Lung (tissue), 12 donors: Measurements from ENCODE around the gene RANBP1. TPM values are rescaled to one million over a fixed set of nuclear protein-coding genes. Genes with fewer than 3 reads are reported as not detected.

Experiments used
- ATAC-seq: fragments of 200-7000 bp; cut with Tn5 transposase; one replicate; pipeline ENCODE4 v1.9.1; 2020; ENCODE audit warnings: moderate number of reproducible peaks; ENCODE audit not compliant: insufficient read depth, low FRiP score
- DNase-seq, 3 donors: peaks; one replicate each; pipeline ENCODE4 v3.0.0-alpha.2; 2013 to 2017
- H3K27ac ChIP-seq, 2 donors: one replicate each; pipeline ENCODE4 v1.5.1; 2013; ENCODE audit warnings: mild to moderate bottlenecking in 2 of 2, moderate library complexity in 2 of 2, control low read depth in 1 of 2, inconsistent platforms in 1 of 2, low read depth in 1 of 2, low read length in 1 of 2
- H3K27me3 ChIP-seq, 3 donors: one replicate each; pipeline ENCODE4 v1.5.1; 2013; ENCODE audit warnings: low read length in 2 of 3; ENCODE audit not compliant: control insufficient read depth in 3 of 3, insufficient read depth in 3 of 3
- H3K36me3 ChIP-seq, 4 donors: one replicate each; pipeline ENCODE4 v1.5.1; 2013; ENCODE audit warnings: low read length in 4 of 4, mild to moderate bottlenecking in 1 of 4, moderate library complexity in 1 of 4; ENCODE audit not compliant: control insufficient read depth in 4 of 4, insufficient read depth in 4 of 4
- H3K4me1 ChIP-seq, 5 donors: one replicate each; pipeline ENCODE4 v1.5.1; 2013; ENCODE audit warnings: low read length in 5 of 5, mild to moderate bottlenecking in 2 of 5, moderate library complexity in 1 of 5; ENCODE audit not compliant: control insufficient read depth in 5 of 5, insufficient read depth in 5 of 5
- H3K4me3 ChIP-seq: one replicate; pipeline ENCODE4 v1.5.1; 2013; ENCODE audit warnings: mild to moderate bottlenecking, control low read depth, moderate library complexity
- H3K9ac ChIP-seq, 2 donors: one replicate each; pipeline ENCODE4 v1.5.1; 2013; ENCODE audit warnings: low read length in 2 of 2, control low read depth in 1 of 2; ENCODE audit not compliant: insufficient read depth in 1 of 2
- H3K9me3 ChIP-seq, 4 donors: one replicate each; pipeline ENCODE4 v1.5.1; 2013; ENCODE audit warnings: low read length in 3 of 4, mild to moderate bottlenecking in 1 of 4, moderate library complexity in 1 of 4; ENCODE audit not compliant: control insufficient read depth in 4 of 4, insufficient read depth in 3 of 4
- CTCF ChIP-seq: IDR thresholded peaks from 2 replicates; pipeline ENCODE4 v1.5.1; 2012; ENCODE audit warnings: mild to moderate bottlenecking; ENCODE audit errors: control extremely low read depth, extremely low read depth
- WGBS, 2 donors: extraction: QIAGEN DNeasy Blood & Tissue Kit; methylation state at CpG; one replicate each; pipeline ENCODE4 v1.1.7; 2013; 5-methylcytosine and 5-hydroxymethylcytosine counted together
- polyA plus RNA-seq, 2 donors: library from polyadenylated mRNA; stranded (reverse); fragments of 200-250 nt; gene quantifications; one replicate each; pipeline ENCODE4 v1.2.1, GENCODE V29; 2013
- total RNA-seq, 2 donors: library from RNA; depleted of rRNA in 1 of 2; stranded (reverse); fragments of >200 nt in 1 of 2; gene quantifications; one replicate each; pipeline ENCODE4 v1.2.1, GENCODE V29; 2014 to 2021
- donor health status: control.
- donor health status: control.
- donor health status: Bipolar disorder and iron deficiency.
- donor health status: healthy.
- donor health status: DM: yes; HTN: yes; CAD: no.

RANBP1 gene
- total and polyA plus RNA-seq, 4 donors, result 72.9 to 119 (median 83.2) TPM

DNA sequence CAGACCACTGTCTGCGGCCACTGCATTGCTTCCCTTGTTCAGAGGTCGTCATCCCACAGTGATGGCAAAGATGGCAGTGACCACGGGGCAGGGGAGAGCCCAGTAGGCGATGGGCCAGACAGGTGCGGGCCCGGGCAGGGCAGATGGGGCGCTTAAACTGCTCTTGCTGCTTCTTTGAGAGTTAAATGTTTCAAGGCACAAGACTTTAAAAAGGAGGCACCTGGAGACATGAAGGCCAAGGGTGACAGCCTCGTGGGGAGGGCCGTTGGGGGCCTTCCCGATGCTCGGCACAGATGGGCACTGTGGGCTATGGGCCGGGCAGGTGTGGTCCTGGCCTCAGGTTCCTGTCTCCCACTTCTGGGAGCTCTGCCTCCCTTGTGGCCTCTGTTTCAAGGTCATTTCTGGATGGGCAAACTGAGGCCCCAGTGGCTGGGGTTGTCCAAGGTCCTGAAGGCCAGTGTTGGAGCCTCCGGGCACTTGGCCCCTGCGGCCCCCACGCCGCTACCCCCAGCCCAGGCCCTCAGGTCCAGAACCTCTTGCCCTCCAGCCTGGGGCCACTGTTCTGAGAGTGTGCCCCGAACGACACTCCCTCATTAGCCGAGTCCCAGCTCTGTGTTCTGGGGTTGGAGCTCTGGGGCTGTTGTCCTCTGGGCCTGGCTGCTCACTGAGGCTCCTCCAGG lies 51.9 kb downstream of the RANBP1 start:
- no peak for ATAC-seq
- Histone ChIP-seq H3K4me1 (no peaks in the 10 kb centered on the region), H3K9ac (no peak overlapping the region), H3K27me3 (no peaks in the 10 kb centered on the region), H3K9me3 (peaks cover 0 to 2% (median 0%) of the 10 kb centered on the region in 4 donors), H3K4me3 (no peak overlapping the region), H3K36me3 (no peaks in the 10 kb centered on the region), H3K27ac (no peak overlapping the region)
- DNase-seq, result no peak
- TF ChIP-seq CTCF, result no peak
- 82 to 86% methylated on average over 19 of the region's 19 CpGs for WGBS, 2 donors

DNA sequence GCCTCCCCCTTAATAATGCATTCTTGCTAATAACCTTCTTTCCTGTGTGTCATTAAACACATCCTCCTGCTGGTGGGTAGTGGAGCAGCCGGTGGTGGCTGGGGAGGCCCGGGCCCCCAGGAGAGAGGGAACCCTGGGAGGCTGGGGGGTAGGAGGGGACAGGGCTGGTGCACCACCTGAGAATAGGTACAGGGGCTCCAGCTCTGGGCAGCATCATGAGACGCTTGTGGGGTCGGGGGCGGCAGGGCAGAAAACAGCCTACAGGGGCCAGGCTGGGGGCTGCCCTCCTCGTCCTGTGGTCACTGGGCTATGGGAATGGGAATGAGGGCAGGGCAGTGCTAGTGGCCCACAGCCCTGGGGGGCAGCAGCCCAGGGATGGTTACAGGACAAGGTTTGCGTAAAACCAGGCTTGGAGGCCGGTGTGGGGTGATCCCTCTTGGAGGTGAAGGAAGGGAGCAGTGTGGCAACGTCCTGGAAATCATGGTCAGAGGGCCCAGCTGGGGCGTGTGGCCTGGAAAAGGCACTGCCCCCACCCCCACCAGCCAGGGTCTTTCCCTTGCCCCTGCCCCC lies 53.4 kb downstream of the RANBP1 start:
- ATAC-seq, result no peak
- H3K4me3 ChIP-seq, result no peak overlapping the region
- TF ChIP-seq CTCF, result no peak
- H3K9ac ChIP-seq, result no peak overlapping the region
- WGBS, 2 donors, result 70 to 84% methylated on average over 9 to 10 of the region's 10 CpGs
- no peaks in the 10 kb centered on the region for H3K36me3 ChIP-seq
- no peaks in the 10 kb centered on the region for H3K4me1 ChIP-seq
- DNase-seq, result no peak
- no peak overlapping the region for H3K27ac ChIP-seq
- H3K9me3 ChIP-seq, result peaks cover 0 to 2% (median 0%) of the 10 kb centered on the region in 4 donors
- no peaks in the 10 kb centered on the region for H3K27me3 ChIP-seq

- no peak overlapping the region for H3K9ac ChIP-seq
- DNase-seq, result no peak
- no peaks in the 10 kb centered on the region for H3K36me3 ChIP-seq
- H3K9me3 ChIP-seq, result peaks cover 0 to 2% (median 0%) of the 10 kb centered on the region in 4 donors
- H3K27ac ChIP-seq, result no peak overlapping the region
- H3K4me1 ChIP-seq, result no peaks in the 10 kb centered on the region
- no peak for TF ChIP-seq CTCF
- no peaks in the 10 kb centered on the region for H3K27me3 ChIP-seq
- H3K4me3 ChIP-seq, result no peak overlapping the region
- 92 to 96% methylated on average over 13 of the region's 13 CpGs for WGBS, 2 donors
- no peak for ATAC-seq
Observed at GRCh38 chr22:20170170-20170569, 54.3 kb downstream of the RANBP1 start.
